KOPT-K1 (cell line): ENCODE measurements around the gene ARFIP2.

Experiments used
- H3K27ac ChIP-seq: fragments of 200-600 bp; sonication (generic); 2 replicates; pipeline ENCODE4 v1.5.1; 2016; ENCODE audit warnings: antibody characterized with exemption, mild to moderate bottlenecking, low read depth, low read length; ENCODE audit not compliant: poor library complexity, severe bottlenecking
- H3K36me3 ChIP-seq: fragments of 200-600 bp; sonication (generic); 2 replicates; pipeline ENCODE4 v1.5.1; 2017; ENCODE audit warnings: antibody characterized with exemption, mild to moderate bottlenecking, low read length, moderate library complexity; ENCODE audit not compliant: insufficient read depth
- H3K9me3 ChIP-seq: fragments of 200-600 bp; sonication (generic); 2 replicates; pipeline ENCODE4 v1.5.1; 2017; ENCODE audit warnings: antibody characterized with exemption, low read length, mild to moderate bottlenecking; ENCODE audit not compliant: insufficient read depth, poor library complexity, severe bottlenecking

Gene ARFIP2

GRCh38 chr11:6438979-6439571, 42.1 kb downstream of the ARFIP2 start:
- no peaks in the 10 kb centered on the region for H3K36me3 ChIP-seq
- no peak overlapping the region for H3K27ac ChIP-seq
- H3K9me3 ChIP-seq, result no peaks in the 10 kb centered on the region

GRCh38 chr11:6437993-6438392, 43.1 kb downstream of the ARFIP2 start:
- no peaks in the 10 kb centered on the region for H3K9me3 ChIP-seq
- no peaks in the 10 kb centered on the region for H3K36me3 ChIP-seq
- no peak overlapping the region for H3K27ac ChIP-seq

- H3K36me3 ChIP-seq, result no peaks in the 10 kb centered on the region
- H3K27ac ChIP-seq, result no peak overlapping the region
- H3K9me3 ChIP-seq, result no peaks in the 10 kb centered on the region
Measured at GRCh38 chr11:6437423-6437822, 43.7 kb downstream of the ARFIP2 start.

- Histone ChIP-seq H3K9me3 (no peaks in the 10 kb centered on the region), H3K27ac (no peak overlapping the region), H3K36me3 (no peaks in the 10 kb centered on the region)
Measured at GRCh38 chr11:6433998-6434660, 47.0 kb downstream of the ARFIP2 start.

GRCh38 chr11:6431861-6432260, 49.3 kb downstream of the ARFIP2 start:
- Histone ChIP-seq H3K36me3 (no peaks in the 10 kb centered on the region), H3K9me3 (no peaks in the 10 kb centered on the region), H3K27ac (no peak overlapping the region)

GRCh38 chr11:6427516-6427915, 53.6 kb downstream of the ARFIP2 start:
- H3K36me3 ChIP-seq, result no peaks in the 10 kb centered on the region
- H3K27ac ChIP-seq, result no peak overlapping the region

More at GRCh38 chr11:6427516-6427915, 53.6 kb downstream of the ARFIP2 start:
- no peaks in the 10 kb centered on the region for H3K9me3 ChIP-seq
